HG03469 (cell line): ENCODE data around the gene MERTK.
"Not testable (repeated sequence)": the region's sequence is repeated elsewhere in the genome, so short reads cannot be mapped to it uniquely, and the experiment has no call there.

Experiments
- ATAC-seq: cut with Tn5 transposase; IDR thresholded peaks from one replicate; pipeline ENCODE4 v1.9.1; 2021; ENCODE audit warnings: mild to moderate bottlenecking, moderate library complexity, moderate number of reproducible peaks; ENCODE audit not compliant: unreplicated experiment

The MERTK gene

GRCh38 chr2:111897924-111898702 lies at the start of gene MERTK:
MERTK (plus strand) TSS chr2:111898607; CDS start chr2:111898736, 129 bp downstream.
- no peak for ATAC-seq

DNA sequence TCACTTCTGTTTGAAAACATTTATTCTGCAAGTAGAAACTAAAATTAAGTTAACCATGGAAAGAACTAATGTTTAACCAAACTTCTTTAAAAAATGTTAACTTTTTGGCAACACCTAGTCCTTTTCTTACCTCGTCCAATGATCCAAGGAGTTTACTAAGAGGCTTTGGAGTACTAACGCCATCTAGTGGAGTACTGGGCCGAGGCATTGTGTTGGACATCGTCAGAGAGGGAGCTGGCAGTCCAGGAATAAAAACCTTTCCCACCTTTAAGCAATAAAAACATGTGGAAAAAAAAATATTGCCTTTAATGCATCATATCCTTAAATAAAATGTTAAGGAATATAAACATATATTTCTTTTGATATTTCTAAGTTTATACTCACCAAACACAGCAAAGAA lies 47.8 kb upstream of the MERTK start:
- ATAC-seq: not testable (repeated sequence)

DNA sequence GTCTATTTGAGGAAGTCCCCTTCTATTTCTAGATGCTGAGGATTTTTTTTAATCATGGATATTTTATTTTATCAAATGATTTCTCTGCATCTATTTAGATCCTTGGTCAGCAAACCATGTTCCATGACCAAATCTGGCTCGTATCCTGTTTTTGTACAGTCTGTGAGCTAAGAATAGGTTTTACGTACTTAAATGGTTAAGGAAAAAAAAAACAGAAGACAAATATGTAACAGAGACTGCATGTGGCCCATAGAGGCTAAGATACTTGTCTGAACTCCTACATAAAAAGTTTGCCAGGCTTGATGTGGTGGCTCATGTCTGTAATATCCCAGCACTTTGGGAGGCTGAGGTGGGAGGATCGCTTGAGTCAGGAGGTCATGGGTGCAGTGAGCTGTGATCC lies 45.9 kb upstream of the MERTK start:
- not testable (repeated sequence) for ATAC-seq

GRCh38 chr2:111860005-111860404 lies 38.4 kb upstream of the MERTK start:
- ATAC-seq: not testable (repeated sequence)

- not testable (repeated sequence) for ATAC-seq
Observed at GRCh38 chr2:111865124-111865523, 33.3 kb upstream of the MERTK start.

DNA sequence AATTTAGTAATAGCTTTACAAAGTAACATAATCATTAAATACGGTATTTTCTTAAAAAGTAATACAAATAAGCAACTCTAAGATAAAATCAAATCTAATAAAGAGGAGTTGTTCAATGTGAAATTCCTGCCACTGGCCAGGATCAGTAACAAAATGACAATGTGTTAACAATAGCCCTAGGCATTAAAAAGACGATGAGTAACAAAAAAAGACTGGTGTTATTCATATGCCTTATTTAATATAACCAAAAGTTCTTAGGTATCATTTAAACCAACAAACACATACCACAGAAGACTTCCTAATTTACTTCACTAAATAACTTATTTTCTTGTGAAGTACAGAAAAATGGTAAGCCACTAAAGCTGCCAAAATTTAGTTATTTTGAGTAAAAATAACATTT lies 25.6 kb upstream of the MERTK start:
- ATAC-seq: not testable (repeated sequence)

DNA sequence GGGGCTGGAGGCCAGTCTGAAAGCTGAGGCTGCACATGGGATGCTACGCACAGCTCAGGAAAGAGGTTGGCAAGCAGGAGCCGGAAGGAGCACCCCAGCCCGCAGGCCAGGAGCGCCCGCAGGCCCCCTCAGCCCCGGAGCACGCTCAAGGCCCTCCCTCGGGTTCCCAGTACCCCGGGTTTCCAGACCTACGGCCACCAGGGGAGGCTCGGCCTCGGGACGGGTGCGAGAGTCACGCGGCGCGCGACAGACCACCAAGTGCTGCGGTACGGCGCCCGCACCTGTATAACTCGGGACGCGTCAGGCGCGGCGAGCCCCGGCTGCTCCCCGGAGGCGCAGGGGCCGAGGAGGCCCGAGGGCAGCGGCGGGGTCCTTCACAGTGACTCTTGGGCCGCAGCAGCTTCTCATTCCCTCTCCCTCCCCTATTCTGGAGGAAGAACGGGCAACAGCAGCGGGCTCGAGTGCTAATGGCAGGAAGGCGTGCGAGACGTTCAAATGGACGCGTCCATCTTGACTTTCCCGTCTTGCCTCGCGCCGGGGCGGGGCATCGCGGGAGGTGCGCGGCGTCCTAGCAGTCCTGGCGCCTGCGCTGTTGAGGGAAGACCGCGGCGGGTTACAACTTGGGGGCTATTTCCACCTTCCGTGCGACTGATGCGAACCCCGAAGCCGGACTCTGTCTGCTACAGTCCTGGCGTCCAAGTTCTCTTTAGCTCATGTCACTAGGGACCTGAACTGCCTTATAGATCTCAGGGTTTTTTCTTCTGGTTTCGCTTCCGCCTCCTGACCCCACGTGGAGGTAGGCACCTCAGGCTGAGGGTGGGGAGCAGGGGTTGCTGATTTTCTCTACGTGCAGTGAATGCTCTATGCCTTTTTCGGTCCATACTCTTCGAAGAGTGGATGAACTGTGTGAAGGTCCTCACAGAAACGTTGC lies 14.5 kb upstream of the MERTK start, which contains the start of gene ANAPC1:
Gene ANAPC1 (minus strand): TSS at position 533 of the 931 bp plus-strand sequence. CDS start 3,368 bp downstream, outside the sequence.
- peak; percentile 68 for ATAC-seq

DNA sequence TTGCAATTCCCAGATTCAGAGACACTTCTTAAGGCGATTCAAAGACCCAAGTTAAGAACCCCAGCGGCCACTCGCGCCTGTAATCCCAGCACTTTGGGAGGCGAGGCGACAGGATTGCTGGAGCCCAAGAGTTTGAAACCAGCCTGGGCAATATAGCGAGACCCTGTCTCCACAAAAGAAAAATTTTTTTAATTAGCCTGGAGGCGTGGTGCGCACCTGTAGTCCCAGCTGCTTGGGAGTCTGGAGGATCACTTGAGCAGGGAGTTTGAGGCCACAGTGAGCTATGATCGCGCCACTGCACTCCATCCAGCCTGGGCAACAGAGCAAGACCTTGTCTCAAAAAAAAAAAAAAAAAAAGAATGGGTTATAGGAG lies 13.8 kb upstream of the MERTK start:
- ATAC-seq: no peak

DNA sequence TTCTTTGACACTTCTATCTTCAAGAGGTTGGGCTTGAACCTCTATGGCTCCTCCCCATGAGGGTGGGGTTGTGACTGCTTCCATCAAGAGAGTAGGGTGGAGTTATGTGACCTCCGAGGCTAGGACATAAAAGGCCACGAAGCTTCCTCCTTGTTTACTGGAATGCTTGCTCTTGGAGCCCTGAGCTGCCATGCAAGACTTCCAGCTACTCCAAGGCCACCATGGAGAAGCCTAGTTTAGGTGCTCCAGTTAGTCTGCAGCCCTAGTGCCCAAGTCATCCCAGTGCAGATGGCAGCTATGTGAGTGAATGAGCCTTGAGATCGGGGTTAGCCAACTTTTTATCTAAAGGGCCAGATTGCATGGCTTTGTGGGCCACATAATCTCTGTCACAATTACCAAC lies 2.4 kb upstream of the MERTK start:
- ATAC-seq: no peak

GRCh38 chr2:111896576-111896975 lies 1.8 kb upstream of the MERTK start:
- no peak for ATAC-seq

DNA sequence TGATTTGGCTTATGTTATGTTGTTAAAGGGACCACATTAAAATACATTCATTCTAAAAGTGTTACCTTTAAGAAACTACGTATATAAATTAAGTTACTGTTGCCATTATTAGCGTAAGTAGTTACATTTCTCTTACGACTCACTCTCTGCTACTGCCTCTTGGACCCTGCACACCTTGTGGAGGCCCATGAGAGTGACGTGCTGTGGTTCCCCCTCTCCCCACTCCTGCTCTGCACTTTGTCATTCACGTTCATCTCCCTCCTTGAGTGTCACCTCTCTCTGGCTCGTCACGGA lies 830 bp upstream of the MERTK start:
- no peak for ATAC-seq

- no peak for ATAC-seq
Observed at GRCh38 chr2:111898703-111899514, 502 bp downstream of the MERTK start.

- ATAC-seq: no peak
Observed at GRCh38 chr2:111900859-111901258, 2.5 kb downstream of the MERTK start.

DNA sequence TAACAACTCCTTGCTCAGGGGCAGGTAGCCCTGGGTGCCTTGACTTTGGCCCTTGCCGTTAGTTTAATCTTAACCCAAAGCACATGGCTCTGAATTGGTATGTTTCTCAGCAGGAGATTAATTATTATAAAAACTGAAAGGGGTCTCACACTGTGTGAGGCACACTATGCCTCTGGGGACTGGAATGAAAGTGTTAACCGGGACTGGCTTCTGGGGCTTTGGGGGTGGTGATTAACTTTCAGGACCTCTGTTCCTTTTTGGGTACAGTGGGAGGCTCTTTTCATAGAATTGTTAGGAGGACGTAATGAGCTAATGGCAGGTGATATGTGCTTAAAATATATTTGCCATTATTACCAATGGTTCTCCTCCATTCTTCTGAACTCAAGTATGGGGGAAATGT lies 5.1 kb downstream of the MERTK start:
- ATAC-seq: no peak

- no peak for ATAC-seq
Observed at GRCh38 chr2:111903930-111904439, 5.6 kb downstream of the MERTK start.

GRCh38 chr2:111904726-111905474 lies 6.5 kb downstream of the MERTK start:
- ATAC-seq: no peak

DNA sequence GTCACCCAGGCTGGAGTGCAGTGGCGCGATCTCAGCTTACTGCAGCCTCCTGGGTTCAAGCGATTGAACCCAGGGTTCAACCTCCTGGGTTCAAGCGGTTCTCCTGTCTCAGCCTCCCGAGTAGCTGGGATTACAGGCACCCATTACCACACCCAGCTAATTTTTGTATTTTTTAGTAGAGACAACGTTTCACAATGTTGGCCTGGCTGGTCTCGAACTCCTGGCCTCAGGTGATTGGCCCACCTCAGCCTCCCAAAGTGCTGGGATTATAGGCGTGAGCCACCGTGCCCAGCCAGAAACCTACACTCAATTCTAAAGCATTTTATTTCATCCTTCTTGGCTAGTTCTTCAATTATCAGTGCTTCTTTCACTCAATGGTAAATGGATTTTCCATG lies 7.1 kb downstream of the MERTK start:
- not testable (repeated sequence) for ATAC-seq

- no peak for ATAC-seq
Observed at GRCh38 chr2:111905990-111906735, 7.8 kb downstream of the MERTK start.

DNA sequence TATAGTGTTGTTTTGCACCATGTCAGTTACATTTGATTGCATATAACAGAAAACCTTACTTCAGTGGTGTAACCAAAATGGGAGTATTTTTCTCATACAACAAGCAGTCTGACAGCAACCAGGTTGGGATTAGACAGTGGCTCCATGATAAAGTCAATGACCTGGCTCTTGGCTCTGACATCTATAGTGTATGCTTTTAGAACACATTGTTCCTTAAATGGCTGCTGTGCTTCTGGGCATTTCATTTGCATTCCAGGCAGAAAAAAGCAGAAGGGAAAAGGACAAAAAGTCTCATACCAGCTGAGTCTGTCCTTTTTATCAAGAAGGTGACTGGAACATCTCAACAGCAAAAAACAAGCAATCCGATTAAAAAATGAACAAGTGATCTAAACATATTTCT lies 10.2 kb downstream of the MERTK start:
- no peak for ATAC-seq
